Hepatocyte (in vitro differentiated cells): ENCODE results near the gene CREG1. TPM values are rescaled to one million over a fixed set of nuclear protein-coding genes. Genes with fewer than 3 reads are reported as not detected.
"Not testable (repeated sequence)": the region's sequence is repeated elsewhere in the genome, so short reads cannot be mapped to it uniquely, and the experiment has no call there.

Experiments
- DNase-seq: peaks from one replicate; pipeline ENCODE4 v3.0.0-alpha.2; 2016; ENCODE audit warnings: low spot score
- H2AFZ ChIP-seq: fragments of 200-600 bp; sonication (generic); 2 replicates; pipeline ENCODE4 v1.6.0; 2016; ENCODE audit warnings: antibody characterized with exemption, mild to moderate bottlenecking
- H3K27ac ChIP-seq: fragments of 200-600 bp; sonication (generic); 2 replicates; pipeline ENCODE4 v1.5.1; 2016; ENCODE audit warnings: mild to moderate bottlenecking
- H3K27me3 ChIP-seq: fragments of 200-600 bp; sonication (generic); 2 replicates; pipeline ENCODE4 v1.6.1; 2016
- H3K36me3 ChIP-seq: fragments of 200-600 bp; sonication (generic); replicated peaks from 2 replicates; pipeline ENCODE4 v1.5.1; 2016; ENCODE audit warnings: low read depth; ENCODE audit not compliant: insufficient read depth
- H3K4me1 ChIP-seq: fragments of 200-600 bp; sonication (generic); 2 replicates; pipeline ENCODE4 v1.5.1; 2016; ENCODE audit warnings: mild to moderate bottlenecking, moderate library complexity; ENCODE audit not compliant: insufficient read depth
- H3K4me2 ChIP-seq: fragments of 200-600 bp; sonication (generic); 2 replicates; pipeline ENCODE4 v1.6.0; 2016
- H3K4me3 ChIP-seq: fragments of 200-600 bp; sonication (generic); 2 replicates; pipeline ENCODE4 v1.5.1; 2016; ENCODE audit warnings: mild to moderate bottlenecking
- H3K79me2 ChIP-seq: fragments of 200-600 bp; sonication (generic); 2 replicates; pipeline ENCODE4 v1.6.0; 2017; ENCODE audit warnings: mild to moderate bottlenecking
- H3K9me2 ChIP-seq: fragments of 200-600 bp; sonication (generic); replicated peaks from 2 replicates; pipeline ENCODE4 v1.6.0; 2017; ENCODE audit warnings: mild to moderate bottlenecking; ENCODE audit not compliant: insufficient read depth
- H3K9me3 ChIP-seq: fragments of 200-600 bp; sonication (generic); 2 replicates; pipeline ENCODE4 v1.5.1; 2016; ENCODE audit warnings: low read depth, mild to moderate bottlenecking
- H4K20me1 ChIP-seq: fragments of 200-600 bp; sonication (generic); 2 replicates; pipeline ENCODE4 v1.6.0; 2016; ENCODE audit warnings: mild to moderate bottlenecking; ENCODE audit not compliant: insufficient read depth, poor library complexity, severe bottlenecking
- CTCF ChIP-seq: fragments of 200-600 bp; sonication (generic); IDR thresholded peaks from 2 replicates; pipeline ENCODE4 v1.5.1; 2016; ENCODE audit warnings: antibody characterized with exemption, mild to moderate bottlenecking; ENCODE audit not compliant: poor library complexity
- EZH2 ChIP-seq: fragments of 200-600 bp; sonication (generic); IDR thresholded peaks from 2 replicates; pipeline ENCODE4 v1.6.1; 2016; ENCODE audit warnings: antibody characterized with exemption, mild to moderate bottlenecking, borderline replicate concordance
- EZH2phosphoT487 ChIP-seq: fragments of 200-600 bp; sonication (generic); IDR thresholded peaks from one replicate; pipeline ENCODE4 v1.6.1; 2018; ENCODE audit warnings: antibody characterized with exemption, mild to moderate bottlenecking, low read depth, moderate library complexity; ENCODE audit not compliant: unreplicated experiment, severe bottlenecking
- WGBS: methylation state at CpG from one replicate; pipeline ENCODE4 v1.1.6; 2016; ENCODE audit warnings: low lambda C conversion rate; ENCODE audit errors: missing lambda C conversion rate; 5-methylcytosine and 5-hydroxymethylcytosine counted together
- polyA plus RNA-seq: library from polyadenylated mRNA; unstranded; fragments of >200 nt; fragmentation: Nextera tagmentation; extraction: Ambion mirVana; gene quantifications from 2 replicates; pipeline ENCODE4 v1.2.1, GENCODE V29; 2016
- total RNA-seq: library from RNA; depleted of rRNA; stranded (reverse); fragments of >200 nt; gene quantifications from 2 replicates; pipeline ENCODE4 v1.2.3, GENCODE V29; 2014

The CREG1 gene
- total and polyA plus RNA-seq, 2 experiments from 2014 or later: 135 to 183 TPM

- H3K9me3 ChIP-seq: no peaks in the 10 kb centered on the region
- no peaks in the 10 kb centered on the region for H3K27me3 ChIP-seq
- 91% methylated on average over 13 of the region's 13 CpGs for WGBS
- TF ChIP-seq EZH2 (no peak), EZH2phosphoT487 (no peak), CTCF (no peak)
- no peaks in the 10 kb centered on the region for H3K79me2 ChIP-seq
- no peaks in the 10 kb centered on the region for H3K36me3 ChIP-seq
- no peak overlapping the region for H3K4me2 ChIP-seq
- no peaks in the 10 kb centered on the region for H3K4me1 ChIP-seq
- no peaks in the 10 kb centered on the region for H3K9me2 ChIP-seq
- no peaks in the 10 kb centered on the region for H4K20me1 ChIP-seq
- H3K4me3 ChIP-seq: no peak overlapping the region
- DNase-seq: no peak
- H2AFZ ChIP-seq: no peak overlapping the region
- no peak overlapping the region for H3K27ac ChIP-seq
Observed at GRCh38 chr1:167575649-167576048, 22.1 kb upstream of the CREG1 start.

DNA sequence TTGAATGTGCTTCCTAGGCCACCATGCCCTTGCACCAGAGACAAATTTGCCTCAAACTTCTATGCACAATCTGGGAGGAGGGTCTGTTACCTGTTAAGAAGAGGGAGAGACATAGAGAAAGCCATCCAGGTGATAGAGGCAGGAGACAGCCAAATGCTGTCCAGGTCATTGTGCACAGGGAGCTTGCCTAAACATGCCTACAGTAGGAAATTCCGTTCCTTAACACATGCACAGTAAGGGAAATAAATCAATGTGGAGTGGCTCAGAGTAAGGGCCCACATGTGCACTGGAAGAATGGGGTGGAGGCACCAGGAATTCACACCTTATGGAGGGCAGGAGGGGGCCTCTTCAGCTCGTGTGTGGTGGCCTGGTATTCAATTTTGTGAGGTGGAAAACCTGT lies 19.5 kb upstream of the CREG1 start:
- Histone ChIP-seq H3K4me2 (no peak overlapping the region), H3K9me2 (no peaks in the 10 kb centered on the region), H3K4me3 (no peak overlapping the region), H3K4me1 (no peaks in the 10 kb centered on the region), H2AFZ (no peak overlapping the region), H3K9me3 (no peaks in the 10 kb centered on the region), H3K79me2 (no peaks in the 10 kb centered on the region), H3K27me3 (no peaks in the 10 kb centered on the region), H4K20me1 (no peaks in the 10 kb centered on the region), H3K36me3 (no peaks in the 10 kb centered on the region), H3K27ac (no peak overlapping the region)
- TF ChIP-seq EZH2 (no peak), CTCF (no peak), EZH2phosphoT487 (no peak)
- WGBS: 65% methylated on average over 2 of the region's 2 CpGs
- no peak for DNase-seq

- not testable (repeated sequence) for H3K36me3 ChIP-seq, H3K4me2 ChIP-seq, H3K79me2 ChIP-seq, DNase-seq, H3K27ac ChIP-seq, H4K20me1 ChIP-seq, H3K4me3 ChIP-seq, H3K9me3 ChIP-seq, H3K4me1 ChIP-seq, H2AFZ ChIP-seq, H3K9me2 ChIP-seq, H3K27me3 ChIP-seq
- 86% methylated on average over 6 of the region's 6 CpGs for WGBS
Observed at GRCh38 chr1:167570712-167571111, 17.1 kb upstream of the CREG1 start.

DNA sequence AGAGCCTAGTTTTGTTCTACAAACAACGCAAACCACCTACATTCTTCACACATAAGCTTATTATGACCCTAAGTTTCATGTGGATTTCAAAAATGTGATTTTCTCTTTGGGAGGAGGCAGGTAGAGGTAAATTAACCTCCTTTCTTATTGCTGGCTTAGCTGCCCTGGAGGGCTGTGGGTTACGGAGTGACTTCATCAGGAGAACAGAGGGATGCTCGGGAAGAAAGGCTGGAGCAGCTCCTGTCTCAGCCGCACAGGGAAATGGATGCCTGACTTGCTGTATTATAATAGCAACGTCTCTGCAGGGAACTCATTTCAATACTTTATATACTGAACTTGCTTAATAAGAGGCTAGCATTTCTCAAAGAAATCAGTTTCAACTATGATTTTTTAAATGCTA lies 14.1 kb upstream of the CREG1 start:
- H2AFZ ChIP-seq: no peak overlapping the region
- H3K9me3 ChIP-seq: no peaks in the 10 kb centered on the region
- H3K27me3 ChIP-seq: no peaks in the 10 kb centered on the region
- TF ChIP-seq CTCF: no peak
- no peak for TF ChIP-seq EZH2
- TF ChIP-seq EZH2phosphoT487: no peak
- H3K36me3 ChIP-seq: no peaks in the 10 kb centered on the region
- no peaks in the 10 kb centered on the region for H4K20me1 ChIP-seq
- DNase-seq: no peak
- H3K79me2 ChIP-seq: no peaks in the 10 kb centered on the region
- WGBS: 75% methylated on average over 5 of the region's 5 CpGs
- no peak overlapping the region for H3K27ac ChIP-seq
- H3K4me1 ChIP-seq: no peaks in the 10 kb centered on the region
- H3K4me3 ChIP-seq: no peak overlapping the region
- H3K4me2 ChIP-seq: no peak overlapping the region
- H3K9me2 ChIP-seq: no peaks in the 10 kb centered on the region
